Esophagus muscularis mucosa (tissue), 3 donors: ENCODE results near the gene SDHC.
"Not testable (repeated sequence)": the region's sequence is repeated elsewhere in the genome, so short reads cannot be mapped to it uniquely, and the experiment has no call there.

Experiments used
- POLR2AphosphoS5 ChIP-seq, 2 donors: sonication (generic); formaldehyde crosslinking; IDR thresholded peaks; one replicate each; pipeline ENCODE4 v1.6.1; 2017; ENCODE audit warnings: antibody characterized with exemption in 2 of 2
- TF ChIP-seq, protein P1 (sequence below), 3 experiments: fragments of 200-600 bp in 2 of 3; fragments of 450-650 bp in 1 of 3; sonication (generic) in 2 of 3; IDR thresholded peaks; one replicate each; pipeline ENCODE4 v1.5.1; 2017 to 2019; ENCODE audit warnings: antibody characterized with exemption in 3 of 3, mild to moderate bottlenecking in 2 of 3, moderate library complexity in 1 of 3

GRCh38 chr1:161406551-161406950 is 92.4 kb downstream of the SDHC start:
- TF ChIP-seq, protein P1, sequence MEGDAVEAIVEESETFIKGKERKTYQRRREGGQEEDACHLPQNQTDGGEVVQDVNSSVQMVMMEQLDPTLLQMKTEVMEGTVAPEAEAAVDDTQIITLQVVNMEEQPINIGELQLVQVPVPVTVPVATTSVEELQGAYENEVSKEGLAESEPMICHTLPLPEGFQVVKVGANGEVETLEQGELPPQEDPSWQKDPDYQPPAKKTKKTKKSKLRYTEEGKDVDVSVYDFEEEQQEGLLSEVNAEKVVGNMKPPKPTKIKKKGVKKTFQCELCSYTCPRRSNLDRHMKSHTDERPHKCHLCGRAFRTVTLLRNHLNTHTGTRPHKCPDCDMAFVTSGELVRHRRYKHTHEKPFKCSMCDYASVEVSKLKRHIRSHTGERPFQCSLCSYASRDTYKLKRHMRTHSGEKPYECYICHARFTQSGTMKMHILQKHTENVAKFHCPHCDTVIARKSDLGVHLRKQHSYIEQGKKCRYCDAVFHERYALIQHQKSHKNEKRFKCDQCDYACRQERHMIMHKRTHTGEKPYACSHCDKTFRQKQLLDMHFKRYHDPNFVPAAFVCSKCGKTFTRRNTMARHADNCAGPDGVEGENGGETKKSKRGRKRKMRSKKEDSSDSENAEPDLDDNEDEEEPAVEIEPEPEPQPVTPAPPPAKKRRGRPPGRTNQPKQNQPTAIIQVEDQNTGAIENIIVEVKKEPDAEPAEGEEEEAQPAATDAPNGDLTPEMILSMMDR (IDR thresholded peaks at IDR 0.05), result not testable (repeated sequence)
- not testable (repeated sequence) for TF ChIP-seq POLR2AphosphoS5 (IDR thresholded peaks at IDR 0.05)
